ENCODE measurements around the gene AKIP1. TPM values are rescaled to one million over a fixed set of nuclear protein-coding genes. Genes with fewer than 3 reads are reported as not detected.
A peak's percentile ranks its signal among the peaks of the same experiment; 100 is the strongest.

AKIP1 gene
- total RNA-seq, 1 experiment from 2014 or later: 30.3 TPM

GRCh38 chr11:8910649-8911026, 351 bp upstream of the AKIP1 start:
- Histone ChIP-seq H3K27ac (ENCODE audit: low read depth, low read length) (no peak overlapping the region), H3K9me2 (ENCODE audit: insufficient read depth) (no peaks in the 10 kb centered on the region), H3K9ac (ENCODE audit: low read length) (no peak overlapping the region), H4K20me1 (ENCODE audit: insufficient read depth) (no peaks in the 10 kb centered on the region), H3K4me2 (ENCODE audit: low read length) (peak overlapping the region; percentile 60), H2AFZ (ENCODE audit: low read depth, low read length, poor library complexity, severe bottlenecking) (no peak overlapping the region), H3K36me3 (ENCODE audit: control insufficient read depth in 1 of 2, insufficient read depth in 2 of 2, low read length in 2 of 2) (no peaks in the 10 kb centered on the region), H3K4me1 (ENCODE audit: control insufficient read depth in 1 of 2, insufficient read depth in 2 of 2, low read length in 2 of 2) (peaks cover 3 to 14% of the 10 kb centered on the region in 2 experiments), H3K79me2 (ENCODE audit: insufficient read depth, low read length) (no peaks in the 10 kb centered on the region), H3K4me3 (replicated peaks in 1 of 2; ENCODE audit: low read depth in 1 of 2, low read length in 2 of 2) (peak overlapping the region; percentile 86 to 91), H3K9me3 (ENCODE audit: control insufficient read depth in 1 of 2, insufficient read depth in 1 of 2, low read depth in 1 of 2, low read length in 2 of 2) (no peaks in the 10 kb centered on the region), H3K27me3 (ENCODE audit: insufficient read depth, low read length) (no peaks in the 10 kb centered on the region)
- no TSS peak for BruUV-seq (replicated peaks)
- POLR2A ChIA-PET: interaction anchor here (0.6 to 1.4 kb wide), 3 partner anchors 109 to 1456 kb away, joined by 3 to 6 read pairs (median 3); partner anchors contain the start of gene TRIM66
- no peak for TF ChIP-seq CBX3 (IDR thresholded peaks at IDR 0.05; ENCODE audit: low read depth)
- no peak for TF ChIP-seq EZH2 (IDR thresholded peaks at IDR 0.05)
- CTCF ChIA-PET: interaction anchor here (2.2 to 2.5 kb wide), 2 partner anchors 49 to 227 kb away, joined by 5 to 15 read pairs; no protein-coding TSS in a partner anchor
- intact Hi-C loops (cut with micrococcal nuclease): loop anchor here (5.0 kb wide), 1 partner anchor 597 kb away; no protein-coding TSS in a partner anchor
- ATAC-seq: peak; percentile 33
- no peak for DNase-seq (ENCODE audit: low read depth, low spot score)
- RAD21 ChIA-PET (ENCODE audit: low non-redundant PET in 1 of 2, low total read pairs in 2 of 2, uncharacterized antibody in 2 of 2, unreplicated experiment in 2 of 2): no interaction called here

GRCh38 chr11:8913961-8914660, 3.1 kb downstream of the AKIP1 start:
- H3K9me2 ChIP-seq (ENCODE audit: insufficient read depth): no peaks in the 10 kb centered on the region
- no peak overlapping the region for H3K9ac ChIP-seq (ENCODE audit: low read length)
- TSS peak; percentile 13 for BruUV-seq (replicated peaks)
- H3K4me2 ChIP-seq (ENCODE audit: low read length): no peak overlapping the region
- ATAC-seq (no peak), DNase-seq (ENCODE audit: low read depth, low spot score) (no peak)
- intact Hi-C loops (cut with micrococcal nuclease): loop anchor here (1.0 to 5.0 kb wide), 3 partner anchors 45 to 593 kb away; no protein-coding TSS in a partner anchor
- TF ChIP-seq CBX3 (IDR thresholded peaks at IDR 0.05; ENCODE audit: low read depth) (no peak), ELF1 (IDR thresholded peaks at IDR 0.05; ENCODE audit: borderline replicate concordance, low read depth) (no peak), POLR2A (IDR thresholded peaks at IDR 0.05; ENCODE audit: borderline replicate concordance, extremely low read depth, insufficient read depth, insufficient read length) (no peak), SRF (IDR thresholded peaks at IDR 0.05; ENCODE audit: low read depth) (no peak), ZNF274 (IDR thresholded peaks at IDR 0.05; ENCODE audit: low read depth, low read length) (no peak), YY1 (IDR thresholded peaks at IDR 0.05; ENCODE audit: extremely low read depth, insufficient replicate concordance, low read depth, low read length) (no peak), RAD21 (IDR thresholded peaks at IDR 0.05; ENCODE audit: low read depth) (peak; percentile 86), CEBPB (IDR thresholded peaks at IDR 0.05; ENCODE audit: low read depth) (no peak), MAX (IDR thresholded peaks at IDR 0.05) (no peak), CTCF (IDR thresholded peaks at IDR 0.05 in 2 of 3, conservative IDR thresholded peaks at IDR 0.05 in 1 of 3; ENCODE audit: borderline replicate concordance in 1 of 3, insufficient read depth in 1 of 3, low read depth in 2 of 3, low read length in 2 of 3) (peak; percentile 60 to 88 (median 80))
- H3K4me3 ChIP-seq (replicated peaks in 1 of 2; ENCODE audit: low read depth in 1 of 2, low read length in 2 of 2): no peak overlapping the region
- H3K79me2 ChIP-seq (ENCODE audit: insufficient read depth, low read length): no peaks in the 10 kb centered on the region
- no peaks in the 10 kb centered on the region for H4K20me1 ChIP-seq (ENCODE audit: insufficient read depth)
- POLR2A ChIA-PET: no interaction called here
- no peak overlapping the region for H3K27ac ChIP-seq (ENCODE audit: low read depth, low read length)
- RAD21 ChIA-PET (ENCODE audit: low non-redundant PET in 1 of 2, low total read pairs in 2 of 2, uncharacterized antibody in 2 of 2, unreplicated experiment in 2 of 2): interaction anchor here in 1 of 2 experiments (1.4 kb wide), 1 partner anchor 45 kb away, joined by 3 read pairs; no protein-coding TSS in a partner anchor
- peaks cover 7 to 17% of the 10 kb centered on the region in 2 experiments for H3K4me1 ChIP-seq (ENCODE audit: control insufficient read depth in 1 of 2, insufficient read depth in 2 of 2, low read length in 2 of 2)
- CTCF ChIA-PET: interaction anchor here (0.9 to 2.6 kb wide), 4 partner anchors 35 to 592 kb away, joined by 3 to 28 read pairs (median 6); no protein-coding TSS in a partner anchor
- peaks cover 0 to 7% of the 10 kb centered on the region in 2 experiments; a peak in 2 of 4 replicates for H3K36me3 ChIP-seq (ENCODE audit: control insufficient read depth in 1 of 2, insufficient read depth in 2 of 2, low read length in 2 of 2)
- H3K27me3 ChIP-seq (ENCODE audit: insufficient read depth, low read length): no peaks in the 10 kb centered on the region
- no peaks in the 10 kb centered on the region for H3K9me3 ChIP-seq (ENCODE audit: control insufficient read depth in 1 of 2, insufficient read depth in 1 of 2, low read depth in 1 of 2, low read length in 2 of 2)
- H2AFZ ChIP-seq (ENCODE audit: low read depth, low read length, poor library complexity, severe bottlenecking): no peak overlapping the region
